GM21528 (cell line): ENCODE results near the gene MRPS22.
"Not testable (repeated sequence)": the region's sequence is repeated elsewhere in the genome, so short reads cannot be mapped to it uniquely, and the experiment has no call there.

Source experiments
- ATAC-seq: cut with Tn5 transposase; IDR thresholded peaks from one replicate; pipeline ENCODE4 v1.9.1; 2021; ENCODE audit warnings: mild to moderate bottlenecking, moderate library complexity; ENCODE audit not compliant: unreplicated experiment, low FRiP score

Gene MRPS22

DNA sequence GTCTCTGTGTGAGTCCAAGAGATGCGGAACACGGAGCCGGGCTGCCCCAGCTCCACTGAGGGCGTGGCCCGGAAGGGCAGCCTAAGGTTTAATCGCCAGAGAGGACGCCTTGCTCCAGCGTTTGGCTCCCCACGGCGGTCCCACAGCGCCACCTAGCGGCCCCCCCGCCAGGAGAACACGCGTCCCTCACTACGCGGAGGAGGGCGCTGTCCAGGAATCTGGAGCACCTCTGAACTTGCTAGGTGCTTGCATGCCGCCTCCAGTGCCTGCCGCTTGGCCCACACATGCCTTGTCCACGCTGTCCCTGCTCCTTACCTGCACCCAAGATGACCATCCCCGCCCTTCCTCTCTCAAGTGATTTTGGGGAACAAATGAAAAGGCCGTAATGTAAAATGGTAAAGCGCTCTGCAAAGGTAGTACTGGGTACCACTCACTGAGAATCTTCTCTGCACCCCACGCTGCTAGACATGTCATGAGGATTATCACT, 14.4 kb upstream of the MRPS22 start:
- peak; percentile 96 for ATAC-seq

DNA sequence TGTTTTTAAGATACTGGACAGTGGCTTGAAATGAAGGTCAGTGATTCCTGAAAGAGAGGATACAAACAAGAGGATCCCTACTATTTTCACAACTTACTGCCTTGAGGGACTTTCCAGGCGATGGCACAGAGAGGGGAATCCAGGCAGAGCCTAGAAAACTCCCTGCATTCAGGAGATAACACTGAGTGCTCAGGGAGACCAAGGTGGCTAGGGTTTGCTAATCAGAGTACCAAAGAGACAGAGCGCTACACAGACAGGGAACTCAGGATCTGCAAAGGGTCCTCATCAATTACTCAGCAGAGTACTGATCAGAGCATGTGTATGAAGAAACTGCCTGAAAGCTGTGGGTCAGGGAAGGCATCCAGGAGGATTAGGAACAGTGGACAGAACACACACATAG, 11.7 kb upstream of the MRPS22 start:
- no peak for ATAC-seq

DNA sequence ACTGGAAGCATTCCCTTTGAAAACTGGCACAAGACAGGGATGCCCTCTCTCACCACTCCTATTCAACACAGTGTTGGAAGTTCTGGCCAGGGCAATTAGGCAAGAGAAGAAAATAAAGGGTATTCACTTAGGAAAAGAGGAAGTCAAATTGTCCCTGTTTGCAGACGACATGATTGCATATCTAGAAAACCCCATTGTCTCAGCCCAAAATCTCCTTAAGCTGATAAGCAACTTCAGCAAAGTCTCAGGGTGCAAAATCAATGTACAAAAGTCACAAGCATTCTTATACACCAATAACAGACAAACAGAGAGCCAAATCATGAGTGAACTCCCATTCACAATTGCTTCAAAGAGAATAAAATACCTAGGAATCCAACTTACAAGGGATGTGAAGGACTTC, 9.1 kb upstream of the MRPS22 start:
- ATAC-seq: not testable (repeated sequence)

DNA sequence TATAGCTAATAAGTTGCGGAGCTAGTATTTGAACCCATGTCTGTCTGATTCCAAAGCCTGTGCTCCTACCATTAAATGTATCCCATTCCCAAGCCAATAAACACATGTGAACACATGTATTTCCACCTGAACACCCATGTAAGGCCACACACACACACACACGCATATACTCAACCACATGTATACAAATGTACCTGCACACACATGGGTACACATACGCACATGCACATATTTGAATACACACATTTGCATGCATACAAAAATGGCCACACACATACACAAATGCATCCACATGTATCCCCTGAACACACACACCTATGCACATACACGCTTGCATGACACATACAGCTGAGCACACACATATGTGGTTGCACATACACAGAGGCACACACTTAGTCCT, 5.4 kb upstream of the MRPS22 start:
- ATAC-seq: no peak

DNA sequence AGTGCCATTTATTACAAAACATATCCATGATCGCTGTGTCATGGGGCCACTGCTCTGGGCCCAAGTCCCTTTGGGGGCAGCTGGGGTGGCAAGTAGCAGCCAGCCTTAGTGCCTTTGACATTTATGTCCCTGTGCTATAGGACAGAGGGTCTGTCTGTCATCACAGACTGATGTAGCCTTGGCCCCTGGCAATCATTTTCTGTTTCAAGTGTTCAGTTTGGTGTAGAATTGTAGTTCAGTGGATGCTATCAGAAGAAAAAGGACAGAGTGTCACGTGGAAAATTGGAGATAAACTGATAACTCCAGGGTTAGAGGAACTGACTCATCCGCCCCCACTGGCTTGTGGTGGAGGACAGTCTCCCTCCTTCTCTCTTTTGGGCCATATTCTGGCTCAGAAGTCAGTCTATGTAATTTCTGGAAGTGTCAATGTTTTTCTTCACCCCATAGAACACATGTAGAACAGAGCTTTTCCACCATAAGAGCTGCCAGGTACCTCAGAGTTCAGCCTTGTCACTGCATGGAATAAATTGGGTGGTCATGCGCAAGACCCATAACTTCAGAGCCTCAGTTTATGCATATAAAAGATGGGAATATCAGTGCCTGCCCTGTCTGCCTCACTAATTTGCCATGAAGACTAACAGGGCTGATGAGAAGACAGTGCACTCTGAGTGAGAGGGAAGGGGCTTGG, 4.5 kb upstream of the MRPS22 start:
- no peak for ATAC-seq

DNA sequence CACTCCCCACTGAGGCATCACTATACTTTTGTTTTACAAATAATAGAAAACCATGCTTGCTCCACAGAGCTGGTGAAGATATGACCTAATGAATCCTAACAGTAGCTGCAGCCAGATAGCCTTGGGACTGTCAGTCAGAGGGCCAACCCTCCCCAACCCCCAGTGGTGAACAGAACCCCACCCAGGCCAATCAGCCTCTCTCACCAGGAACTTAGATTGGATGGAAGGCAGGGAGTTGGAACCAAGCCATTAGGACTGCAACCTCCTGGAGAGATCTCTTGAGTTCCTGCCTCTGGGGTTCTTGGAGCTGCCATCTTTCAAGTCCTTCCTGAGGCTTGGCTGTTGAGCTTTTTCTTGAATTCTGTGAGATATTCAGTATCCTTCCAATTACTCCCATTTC, 3.0 kb upstream of the MRPS22 start:
- no peak for ATAC-seq

DNA sequence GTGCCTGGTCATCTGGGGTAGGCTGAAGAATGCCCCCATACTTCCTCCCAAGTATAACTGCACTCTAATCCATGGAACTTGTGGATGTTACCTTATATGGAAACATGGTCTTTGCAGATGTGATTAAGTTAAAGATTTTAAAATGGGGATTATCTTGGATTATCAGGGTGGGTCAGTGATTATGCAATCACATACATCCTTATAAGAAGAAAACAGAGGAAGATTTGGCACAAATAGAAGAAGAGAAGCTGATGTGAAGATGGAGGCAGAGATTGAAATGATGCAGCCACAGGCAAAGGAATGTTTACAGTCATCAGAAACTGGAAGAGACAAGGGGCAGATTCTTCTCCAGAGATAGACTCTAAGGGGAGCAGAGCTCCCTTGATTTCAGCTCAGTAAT, 1.8 kb upstream of the MRPS22 start:
- no peak for ATAC-seq

DNA sequence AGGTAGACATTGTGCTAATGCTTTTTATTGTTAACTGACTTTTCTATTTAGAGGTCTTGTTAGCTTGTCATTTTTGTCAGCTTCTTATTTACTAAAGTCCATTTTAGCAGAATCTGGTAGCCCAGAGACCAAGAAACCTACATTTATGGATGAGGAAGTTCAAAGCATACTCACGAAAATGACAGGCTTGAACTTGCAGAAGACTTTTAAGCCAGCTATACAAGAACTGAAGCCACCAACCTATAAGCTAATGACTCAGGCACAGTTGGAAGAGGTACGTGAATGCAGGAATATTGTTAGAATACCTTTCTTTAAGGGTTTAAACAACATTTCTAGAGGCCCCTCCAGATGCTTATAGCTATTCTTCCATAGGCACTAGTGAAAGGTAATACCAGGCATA, 3.0 kb downstream of the MRPS22 start:
- no peak for ATAC-seq

DNA sequence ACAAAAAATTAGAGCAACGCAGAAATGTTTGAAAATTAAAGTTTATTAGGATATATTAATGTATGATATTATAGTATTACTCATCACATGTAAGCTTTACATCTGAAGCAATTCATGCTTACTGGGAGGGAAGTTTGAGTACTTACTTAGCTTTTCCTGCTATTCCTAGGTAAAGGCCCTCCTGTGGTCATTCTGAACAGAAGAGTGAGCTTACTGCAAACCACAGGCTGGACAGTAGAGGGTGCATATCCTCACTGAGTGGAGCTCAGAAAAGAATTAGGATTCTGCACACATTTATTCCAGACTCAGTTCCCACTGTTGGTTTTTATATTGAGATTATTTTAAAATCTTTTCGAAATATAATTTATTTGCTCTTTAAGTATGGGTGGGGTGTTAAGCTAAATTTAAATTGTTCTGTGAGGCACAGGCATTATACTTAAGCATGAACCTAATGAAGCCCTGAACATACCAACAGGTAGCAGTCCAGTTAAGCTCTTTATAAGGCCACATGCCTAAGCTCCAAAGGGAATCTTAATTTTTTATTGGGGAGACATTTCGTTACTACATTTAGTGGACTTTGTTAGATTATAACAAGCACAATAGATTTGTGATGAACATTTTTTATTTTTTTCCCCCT, 10.2 kb downstream of the MRPS22 start:
- ATAC-seq: no peak

DNA sequence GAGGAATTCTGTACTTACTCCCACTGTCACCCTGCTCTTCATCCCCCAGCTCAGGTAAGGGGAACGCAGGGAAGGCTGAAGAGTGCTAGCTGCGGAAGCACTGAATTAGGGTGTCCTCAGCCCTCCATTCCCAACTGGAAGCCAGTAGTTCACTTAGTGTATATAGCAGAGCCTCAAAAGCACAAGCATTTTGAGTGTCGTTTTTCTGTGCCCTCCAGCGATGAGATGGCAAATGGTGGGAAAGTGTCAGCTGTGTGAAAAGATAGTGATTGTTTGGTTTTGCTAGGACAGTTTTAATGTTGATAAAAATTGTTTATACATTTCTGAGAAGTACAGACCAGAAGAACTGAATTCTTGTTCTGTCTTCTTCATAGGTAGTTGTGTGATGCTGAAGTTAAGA, 10.8 kb downstream of the MRPS22 start:
- no peak for ATAC-seq

DNA sequence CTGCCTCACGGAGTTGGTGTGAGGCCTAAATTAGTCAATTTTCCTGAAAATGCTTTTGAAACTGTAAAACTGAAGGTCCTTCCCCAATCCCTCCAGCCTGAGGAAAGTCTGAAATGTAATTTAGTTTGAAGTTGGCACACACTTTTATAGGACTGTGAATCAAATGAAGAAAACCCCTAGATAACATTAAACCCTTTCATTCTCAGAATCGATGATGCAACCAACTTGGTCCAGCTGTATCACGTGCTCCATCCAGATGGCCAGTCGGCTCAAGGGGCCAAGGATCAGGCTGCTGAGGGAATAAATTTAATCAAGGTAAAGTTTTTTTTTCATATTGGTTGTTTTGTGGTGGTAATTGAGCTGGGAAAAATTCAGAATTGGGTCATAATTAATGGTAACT, 11.7 kb downstream of the MRPS22 start:
- ATAC-seq: no peak

DNA sequence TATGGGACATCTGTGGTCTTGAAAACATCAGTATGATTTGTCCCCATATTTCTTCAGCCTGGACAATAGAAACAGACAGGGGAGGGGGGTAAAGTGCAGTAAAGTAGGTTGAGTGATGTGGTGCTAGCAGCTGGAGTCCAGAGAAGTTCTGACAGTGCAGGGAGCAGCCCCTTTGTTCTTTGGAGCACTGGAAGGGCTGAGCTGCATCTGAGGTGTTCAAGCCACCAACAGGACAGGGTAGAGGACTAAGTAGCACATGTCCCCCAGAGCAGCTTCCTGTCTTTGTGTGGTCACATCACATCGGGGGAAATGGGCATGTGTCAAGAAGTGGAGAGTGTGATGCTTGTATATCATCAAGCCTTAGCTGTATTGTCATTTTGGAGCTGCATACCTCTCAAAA, 12.1 kb downstream of the MRPS22 start:
- no peak for ATAC-seq

DNA sequence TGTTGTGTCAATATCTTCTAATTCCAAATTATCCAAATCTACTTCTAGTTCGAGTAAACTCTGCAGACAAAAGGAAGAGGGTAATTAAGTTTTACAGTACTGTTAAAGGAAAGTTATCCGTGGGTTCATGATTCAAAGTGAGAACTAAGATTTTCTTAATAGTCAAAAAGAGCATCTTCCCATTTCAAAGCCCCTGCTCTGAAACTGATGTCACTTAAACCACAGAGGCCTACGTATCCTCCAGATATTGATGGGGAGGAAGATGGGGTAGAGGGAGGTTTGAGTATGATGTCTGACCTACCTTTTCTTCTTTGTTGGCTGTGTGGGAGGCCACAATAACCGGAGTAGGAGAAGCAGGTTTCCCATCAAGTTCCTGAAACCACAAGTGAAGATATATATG, 14.1 kb downstream of the MRPS22 start:
- peak; percentile 54 for ATAC-seq

DNA sequence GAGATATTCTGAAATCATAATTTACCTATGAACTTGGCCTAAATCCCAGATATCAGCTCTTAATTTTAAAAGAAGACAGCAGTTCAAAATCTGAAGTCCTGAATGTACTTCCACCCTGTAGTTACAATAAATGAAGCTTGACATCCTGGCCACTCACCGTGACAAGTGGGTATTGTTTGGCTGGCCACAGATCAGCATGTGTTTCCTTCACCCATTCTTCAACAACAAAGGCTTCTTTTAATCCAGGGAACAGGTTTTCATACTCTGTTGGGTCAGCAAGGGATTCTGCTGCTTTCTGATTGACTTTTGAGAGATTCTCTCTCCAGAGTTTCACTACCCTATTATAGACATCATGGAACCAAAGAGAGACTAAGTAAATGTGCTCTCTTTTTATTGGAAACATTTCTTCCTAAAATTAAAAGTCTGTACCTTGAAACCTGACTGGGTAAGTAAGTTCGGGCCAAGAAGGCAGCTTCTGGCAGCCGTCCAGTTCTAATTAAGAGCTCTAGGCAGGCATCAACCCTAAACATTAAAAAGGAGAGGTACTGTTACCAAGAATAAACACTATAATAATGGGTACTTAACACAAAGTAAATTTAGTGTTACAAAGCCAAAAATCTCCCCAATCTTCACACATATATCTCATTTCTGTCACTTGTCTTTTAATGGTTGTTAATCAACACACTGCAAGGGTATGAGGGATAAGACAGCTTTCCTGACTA, 15.2 kb downstream of the MRPS22 start:
- ATAC-seq: no peak

DNA sequence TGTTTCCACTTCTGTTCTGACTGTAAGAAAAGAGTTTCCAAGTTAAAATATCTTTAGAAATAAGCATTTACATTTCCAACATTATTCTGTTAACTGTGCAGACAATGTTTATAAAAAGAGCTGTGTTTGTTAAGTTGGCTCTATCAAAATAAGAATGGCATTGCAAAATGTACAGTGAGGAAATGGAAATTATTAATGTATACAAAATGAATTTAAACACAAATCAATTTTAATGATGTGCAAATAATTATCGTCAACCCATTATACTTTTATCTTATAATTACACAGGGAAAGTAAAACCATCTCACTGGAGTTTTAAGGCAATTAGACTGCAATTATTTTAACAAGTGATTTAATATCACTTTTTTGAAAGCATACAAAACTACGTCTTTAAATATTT, 17.5 kb downstream of the MRPS22 start:
- ATAC-seq: no peak

DNA sequence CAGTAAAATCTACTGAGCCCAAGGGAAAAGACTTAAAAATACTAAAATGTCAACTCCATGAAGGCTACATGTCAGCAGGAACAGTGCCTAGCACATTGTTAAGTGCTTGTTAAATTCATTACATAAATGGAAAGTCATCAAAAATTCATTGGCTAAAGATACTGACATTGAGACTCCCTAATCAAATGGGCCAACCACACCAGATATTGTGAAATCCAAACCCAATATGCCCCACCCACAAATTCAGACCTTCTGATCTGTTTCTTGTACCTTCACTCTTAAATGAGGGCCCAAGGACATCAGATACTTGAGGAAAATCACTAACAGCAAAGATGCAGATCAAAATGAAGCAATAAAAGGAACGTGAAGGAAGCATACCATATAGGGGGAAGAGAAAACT, 20.7 kb downstream of the MRPS22 start:
- no peak for ATAC-seq

DNA sequence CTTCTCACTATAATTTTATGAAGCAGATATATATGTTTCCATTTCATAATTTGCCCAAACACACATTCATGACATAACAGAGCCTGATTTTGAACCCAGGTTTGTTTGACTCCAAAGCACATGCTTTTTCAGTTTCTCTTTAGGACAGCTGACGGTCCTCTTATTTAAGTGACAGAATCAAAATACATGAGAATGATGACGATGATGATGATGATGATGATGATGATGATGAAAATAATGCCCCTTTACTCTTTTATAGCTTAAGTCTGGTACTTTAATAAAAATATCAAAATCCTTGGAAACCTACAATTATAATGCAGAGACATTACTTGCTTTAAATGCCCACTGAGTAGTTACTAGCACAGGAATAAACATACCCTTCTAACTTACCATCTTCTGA, 30.3 kb downstream of the MRPS22 start:
- no peak for ATAC-seq

DNA sequence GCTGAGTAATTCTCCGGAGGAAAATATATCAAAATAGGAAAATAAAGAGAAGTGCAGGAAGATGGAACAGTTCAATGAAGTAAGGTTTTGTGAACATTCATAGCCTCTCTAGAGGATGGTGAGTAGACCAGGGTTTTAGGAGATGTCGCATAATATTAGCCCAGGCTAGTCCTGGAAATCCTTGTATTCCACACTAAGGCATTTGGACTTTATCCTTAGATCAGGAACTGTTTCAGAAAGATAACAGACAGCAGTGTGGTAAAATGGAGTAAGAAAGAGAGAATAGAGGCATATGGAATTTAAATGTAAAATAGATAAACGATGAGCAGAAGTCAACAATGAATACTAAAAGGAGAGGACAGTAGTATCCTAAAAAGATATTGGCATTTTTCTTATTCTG, 33.6 kb downstream of the MRPS22 start:
- no peak for ATAC-seq

DNA sequence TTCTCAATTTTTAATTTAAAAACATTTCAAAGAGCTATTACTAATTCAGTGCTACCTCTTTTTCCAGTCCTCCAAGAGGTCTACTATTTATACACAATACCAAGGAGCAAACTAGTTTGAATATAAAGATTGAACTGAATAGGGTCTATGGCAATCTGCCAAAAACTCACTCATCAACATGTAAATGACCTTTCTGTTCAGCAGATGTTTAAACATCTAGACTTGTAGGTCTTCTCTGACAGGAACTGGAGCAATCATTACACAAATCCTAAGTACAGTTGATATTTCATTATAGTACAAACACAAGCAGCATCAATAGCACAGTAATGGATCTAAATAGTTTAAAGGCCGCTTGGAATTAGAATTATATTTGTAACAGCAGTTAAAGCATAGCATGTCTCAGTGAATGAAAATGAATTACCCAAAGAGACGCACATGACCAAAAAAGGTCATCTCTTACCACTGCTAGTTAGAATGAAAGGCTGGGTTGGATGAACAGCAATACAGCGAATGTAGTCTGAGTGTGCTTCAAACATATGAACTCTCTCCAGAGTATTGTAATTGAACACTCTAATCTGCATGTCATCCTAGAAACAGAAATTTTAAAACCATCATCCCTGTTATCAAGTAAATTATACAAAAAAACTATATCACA, 34.9 kb downstream of the MRPS22 start:
- no peak for ATAC-seq

DNA sequence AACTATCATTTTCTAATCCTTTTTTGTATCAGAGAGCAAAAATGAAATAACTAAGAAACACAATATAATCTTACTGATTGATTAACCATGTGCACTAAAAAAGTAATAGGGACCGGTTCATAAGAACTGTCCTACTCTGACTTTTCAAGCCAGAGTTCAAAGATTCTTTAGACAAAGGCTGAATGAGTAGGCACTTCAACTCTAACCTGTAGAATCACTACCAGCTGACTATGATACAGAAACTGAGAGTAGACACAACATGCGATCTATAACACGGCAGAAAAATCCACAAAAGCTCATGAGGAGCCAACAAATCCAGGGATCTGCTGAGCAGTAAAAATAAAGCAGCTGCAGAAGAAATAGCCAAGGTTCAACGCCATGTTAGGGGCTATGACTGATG, 36.8 kb downstream of the MRPS22 start:
- ATAC-seq: no peak

DNA sequence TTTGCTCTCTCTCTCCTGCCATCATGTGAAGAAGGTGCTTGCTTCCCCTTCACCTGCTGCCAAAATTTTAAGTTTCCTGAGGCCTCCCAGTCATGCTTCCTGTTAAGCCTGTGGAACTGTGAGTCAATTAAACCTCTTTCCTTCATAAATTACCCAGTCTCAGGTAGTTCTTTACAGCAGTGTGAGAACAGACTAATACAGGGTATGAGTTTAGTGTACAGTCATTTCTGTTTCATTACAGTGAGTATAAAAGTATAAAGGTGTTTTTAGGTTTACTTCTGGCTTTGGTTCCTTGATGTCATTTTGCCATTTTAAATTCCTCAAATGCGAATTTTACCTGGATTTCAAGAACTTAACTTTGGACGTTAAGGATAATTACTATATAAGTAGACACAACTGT, 38.5 kb downstream of the MRPS22 start:
- not testable (repeated sequence) for ATAC-seq
